A549 (cell line): ENCODE data around the gene ZNF804B. TPM values are rescaled to one million over a fixed set of nuclear protein-coding genes. Genes with fewer than 3 reads are reported as not detected.

Source experiments
- ATAC-seq, 2 experiments: fragments of 200-7000 bp in 1 of 2; fragments of >200 bp in 1 of 2; cut with Nextera tagmentation in 1 of 2; cut with Tn5 transposase in 1 of 2; 3 replicates each; pipeline versions ENCODE4 v1.8.0 to v1.9.1; 2018 to 2020; ENCODE audit warnings: mild to moderate bottlenecking in 1 of 2, moderate library complexity in 1 of 2
- CTCF ChIA-PET: fragments of 300-600 bp; sonication (Branson Sonifier 250); formaldehyde crosslinking; extraction: SDS; loops from one replicate; lab custom pipeline; 2021; ENCODE audit warnings: antibody characterized with exemption, inconsistent platforms; lab: Yijun Ruan, JAX
- POLR2A ChIA-PET: fragments of 350-600 bp; formaldehyde crosslinking; extraction: SDS; loops from one replicate; lab custom pipeline; 2021; ENCODE audit warnings: antibody characterized with exemption, inconsistent platforms; lab: Yijun Ruan, JAX
- DNase-seq, 2 experiments: peaks; one replicate each; pipeline versions ENCODE4 v3.0.0 to v3.0.0-alpha.2; 2011 to 2016; ENCODE audit warnings: low read depth in 1 of 2, low spot score in 1 of 2
- FAIRE-seq: peaks from 2 replicates; lab custom pipeline; 2011; peaks lifted over from hg19 to GRCh38; lab: Jason Lieb, UNC
- H3K27ac ChIP-seq, 2 experiments: fragments of >200 bp; sonication (Bioruptor Twin); formaldehyde crosslinking; 3 replicates each; pipeline ENCODE4 v1.5.1; 2016 to 2017
- H3K4me1 ChIP-seq: fragments of >200 bp; sonication (Bioruptor Twin); formaldehyde crosslinking; 3 replicates; pipeline ENCODE4 v1.6.1; 2016
- H3K4me2 ChIP-seq: fragments of >200 bp; sonication (Bioruptor Twin); formaldehyde crosslinking; 3 replicates; pipeline ENCODE4 v1.6.1; 2016
- H3K4me3 ChIP-seq: fragments of >200 bp; sonication (Bioruptor Twin); formaldehyde crosslinking; 3 replicates; pipeline ENCODE4 v1.5.1; 2016
- H3K9me3 ChIP-seq: fragments of >200 bp; sonication (Bioruptor Twin); formaldehyde crosslinking; 3 replicates; pipeline ENCODE4 v1.6.1; 2016
- BHLHE40 ChIP-seq: IDR thresholded peaks from 2 replicates; pipeline ENCODE4 v1.6.1; 2012; ENCODE audit warnings: low read depth, low read length, inconsistent platforms
- CBX2 ChIP-seq: fragments of 200-600 bp; sonication (generic); IDR thresholded peaks from 2 replicates; pipeline ENCODE4 v1.6.1; 2016; ENCODE audit warnings: low read depth, mild to moderate bottlenecking, borderline replicate concordance
- CEBPB ChIP-seq, 2 experiments: fragments of >200 bp in 1 of 2; sonication (Bioruptor Twin) in 1 of 2; formaldehyde crosslinking in 1 of 2; IDR thresholded peaks; 2 replicates each; pipeline ENCODE4 v1.6.1; 2012 to 2016
- CHD2 ChIP-seq: fragments of 150-350 bp; IDR thresholded peaks from 2 replicates; pipeline ENCODE4 v1.6.1; 2014; ENCODE audit warnings: low read length; ENCODE audit not compliant: partially characterized antibody
- CHD4 ChIP-seq: fragments of 200-600 bp; sonication (generic); IDR thresholded peaks from 2 replicates; pipeline ENCODE4 v1.6.1; 2016; ENCODE audit warnings: antibody characterized with exemption, mild to moderate bottlenecking, borderline replicate concordance
- E2F6 ChIP-seq: IDR thresholded peaks from 2 replicates; pipeline ENCODE4 v1.6.1; 2012; ENCODE audit warnings: low read depth, borderline replicate concordance
- EHF ChIP-seq: fragments of 250-450 bp; sonication (Bioruptor Pico); IDR thresholded peaks from 2 replicates; pipeline ENCODE4 v1.5.0; 2020; ENCODE audit warnings: mild to moderate bottlenecking
- EHMT2 ChIP-seq: fragments of 200-600 bp; sonication (generic); IDR thresholded peaks from 2 replicates; pipeline ENCODE4 v1.6.1; 2016; ENCODE audit warnings: antibody characterized with exemption, low read depth, mild to moderate bottlenecking, moderate library complexity
- ELK1 ChIP-seq: fragments of 150-350 bp; IDR thresholded peaks from 2 replicates; pipeline ENCODE4 v1.6.1; 2014; ENCODE audit warnings: low read depth, mild to moderate bottlenecking, low read length
- EP300 ChIP-seq, 2 experiments: fragments of >200 bp; sonication (Bioruptor Twin); formaldehyde crosslinking; IDR thresholded peaks; 2 replicates in 1 of 2; 3 replicates in 1 of 2; pipeline ENCODE4 v1.6.1; 2016 to 2017
- ESRRA ChIP-seq: fragments of 150-350 bp; IDR thresholded peaks from 2 replicates; pipeline ENCODE4 v1.6.1; 2014; ENCODE audit warnings: mild to moderate bottlenecking, low read length, borderline replicate concordance
- FOSB ChIP-seq: fragments of 250-450 bp; sonication (Bioruptor Pico); IDR thresholded peaks from 2 replicates; pipeline ENCODE4 v1.5.0; 2020; ENCODE audit warnings: mild to moderate bottlenecking, moderate library complexity
- GATA3 ChIP-seq: IDR thresholded peaks from 2 replicates; pipeline ENCODE4 v1.6.1; 2012; ENCODE audit warnings: borderline replicate concordance
- HOXB13 ChIP-seq: fragments of 250-450 bp; sonication (Bioruptor Pico); IDR thresholded peaks from 2 replicates; pipeline ENCODE4 v1.5.0; 2020; ENCODE audit warnings: low read depth, mild to moderate bottlenecking, moderate library complexity
- HOXB5 ChIP-seq: fragments of 250-450 bp; sonication (Bioruptor Pico); IDR thresholded peaks from 2 replicates; pipeline ENCODE4 v1.5.0; 2020; ENCODE audit warnings: mild to moderate bottlenecking, moderate library complexity
- JUNB ChIP-seq: fragments of >200 bp; sonication (Bioruptor Twin); formaldehyde crosslinking; IDR thresholded peaks from 2 replicates; pipeline ENCODE4 v1.6.1; 2016
- KDM1A ChIP-seq: fragments of 200-600 bp; sonication (generic); IDR thresholded peaks from 2 replicates; pipeline ENCODE4 v1.6.1; 2016; ENCODE audit warnings: low read depth, mild to moderate bottlenecking
- KDM5A ChIP-seq: fragments of 200-600 bp; sonication (generic); IDR thresholded peaks from 2 replicates; pipeline ENCODE4 v1.6.1; 2016; ENCODE audit warnings: antibody characterized with exemption, mild to moderate bottlenecking
- MAFK ChIP-seq: fragments of 450-650 bp; IDR thresholded peaks from 2 replicates; pipeline ENCODE4 v1.6.1; 2014; ENCODE audit not compliant: partially characterized antibody
- MAZ ChIP-seq: fragments of 150-350 bp; IDR thresholded peaks from 2 replicates; pipeline ENCODE4 v1.6.1; 2014; ENCODE audit warnings: antibody characterized with exemption, low read depth, low read length, borderline replicate concordance
- NFE2L2 ChIP-seq: fragments of 150-350 bp; conservative IDR thresholded peaks from 2 replicates; pipeline ENCODE4 v1.6.1; 2014; ENCODE audit warnings: low read length
- NPAS2 ChIP-seq: fragments of 250-450 bp; sonication (Bioruptor Pico); IDR thresholded peaks from 2 replicates; pipeline ENCODE4 v1.8.0; 2022; ENCODE audit warnings: mild to moderate bottlenecking, moderate library complexity, borderline replicate concordance
- NR3C1 ChIP-seq: fragments of >200 bp; sonication (Bioruptor Twin); formaldehyde crosslinking; IDR thresholded peaks from 3 replicates; pipeline ENCODE4 v1.6.1; 2017
- PHF8 ChIP-seq: fragments of 200-600 bp; sonication (generic); IDR thresholded peaks from 2 replicates; pipeline ENCODE4 v1.6.1; 2016; ENCODE audit warnings: low read depth, mild to moderate bottlenecking, antibody characterized with exemption, moderate library complexity, borderline replicate concordance
- RARB ChIP-seq: fragments of 250-450 bp; sonication (Bioruptor Pico); IDR thresholded peaks from 2 replicates; pipeline ENCODE4 v1.8.0; 2021; ENCODE audit warnings: mild to moderate bottlenecking, moderate library complexity
- RFX5 ChIP-seq: fragments of 450-650 bp; IDR thresholded peaks from 2 replicates; pipeline ENCODE4 v1.7.1; 2014; ENCODE audit warnings: antibody characterized with exemption, mild to moderate bottlenecking, moderate library complexity
- SREBF2 ChIP-seq: fragments of 450-650 bp; IDR thresholded peaks from 2 replicates; pipeline ENCODE4 v1.6.1; 2014; ENCODE audit warnings: mild to moderate bottlenecking, moderate library complexity
- TFCP2L1 ChIP-seq: fragments of 250-450 bp; sonication (Bioruptor Pico); IDR thresholded peaks from 2 replicates; pipeline ENCODE4 v1.5.0; 2021; ENCODE audit warnings: mild to moderate bottlenecking
- ZC3H11A ChIP-seq: fragments of 450-650 bp; IDR thresholded peaks from 2 replicates; pipeline ENCODE4 v1.6.1; 2014; ENCODE audit warnings: antibody characterized with exemption, mild to moderate bottlenecking
- ZFP36 ChIP-seq: fragments of 450-650 bp; IDR thresholded peaks from 2 replicates; pipeline ENCODE4 v1.6.1; 2014; ENCODE audit warnings: borderline replicate concordance; ENCODE audit not compliant: partially characterized antibody
- ZNF302 ChIP-seq: fragments of 250-450 bp; sonication (Bioruptor Pico); IDR thresholded peaks from 2 replicates; pipeline ENCODE4 v1.9.0; 2021; ENCODE audit warnings: inconsistent platforms, mild to moderate bottlenecking, moderate library complexity
- WGBS: methylation state at CpG from one replicate; pipeline ENCODE4 v1.1.6; 2017; ENCODE audit errors: missing lambda C conversion rate; 5-methylcytosine and 5-hydroxymethylcytosine counted together
- polyA plus RNA-seq, 4 experiments: library from polyadenylated mRNA; depleted of rRNA in 3 of 4; stranded (reverse); fragments of >200 nt; fragmentation: RNase III in 1 of 4; extraction: RNeasy Plus Mini Kit Qiagen cat#74134 plus additional on column Dnase treatment in 1 of 4; gene quantifications; 2 replicates in 3 of 4; 3 replicates in 1 of 4; pipeline ENCODE4 v1.2.3, GENCODE V29; 2011 to 2017
- TF ChIP-seq, protein P1 (sequence below): fragments of >200 bp; sonication (Bioruptor Twin); formaldehyde crosslinking; IDR thresholded peaks from 2 replicates; pipeline ENCODE4 v1.6.1; 2016
- TF ChIP-seq, protein P2 (sequence below): fragments of >200 bp; sonication (Bioruptor Twin); formaldehyde crosslinking; IDR thresholded peaks from 3 replicates; pipeline ENCODE4 v1.5.1; 2016

The ZNF804B gene
- polyA plus RNA-seq, 2 of the 4 experiments (the other 2 are of a cell fraction), result not detected

- no peak for ATAC-seq
- POLR2A ChIA-PET, result no interaction called here
- WGBS, result 6% methylated on average over 3 of the region's 3 CpGs
- no peak for TF ChIP-seq EHMT2
- no peak for TF ChIP-seq CBX2
- TF ChIP-seq PHF8, result no peak
- no peak for TF ChIP-seq EHF (CRISPR knock-in tag)
- TF ChIP-seq EP300 (IDR thresholded peaks at IDR 0.05), result no peak
- TF ChIP-seq, protein P1, sequence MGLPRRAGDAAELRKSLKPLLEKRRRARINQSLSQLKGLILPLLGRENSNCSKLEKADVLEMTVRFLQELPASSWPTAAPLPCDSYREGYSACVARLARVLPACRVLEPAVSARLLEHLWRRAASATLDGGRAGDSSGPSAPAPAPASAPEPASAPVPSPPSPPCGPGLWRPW, result no peak
- TF ChIP-seq ZC3H11A, result no peak
- no peak for TF ChIP-seq E2F6
- no peak for TF ChIP-seq ZNF302
- TF ChIP-seq SREBF2, result no peak
- no peak for TF ChIP-seq CEBPB (IDR thresholded peaks at IDR 0.05)
- no peak for TF ChIP-seq TFCP2L1 (CRISPR knock-in tag)
- no peak for TF ChIP-seq MAFK
- no peak for TF ChIP-seq BHLHE40
- no peak for TF ChIP-seq FOSB (CRISPR knock-in tag)
- no peak for TF ChIP-seq KDM1A
- no peak for TF ChIP-seq KDM5A
- no peak for TF ChIP-seq CHD2
- TF ChIP-seq ZFP36, result no peak
- TF ChIP-seq, protein P2, sequence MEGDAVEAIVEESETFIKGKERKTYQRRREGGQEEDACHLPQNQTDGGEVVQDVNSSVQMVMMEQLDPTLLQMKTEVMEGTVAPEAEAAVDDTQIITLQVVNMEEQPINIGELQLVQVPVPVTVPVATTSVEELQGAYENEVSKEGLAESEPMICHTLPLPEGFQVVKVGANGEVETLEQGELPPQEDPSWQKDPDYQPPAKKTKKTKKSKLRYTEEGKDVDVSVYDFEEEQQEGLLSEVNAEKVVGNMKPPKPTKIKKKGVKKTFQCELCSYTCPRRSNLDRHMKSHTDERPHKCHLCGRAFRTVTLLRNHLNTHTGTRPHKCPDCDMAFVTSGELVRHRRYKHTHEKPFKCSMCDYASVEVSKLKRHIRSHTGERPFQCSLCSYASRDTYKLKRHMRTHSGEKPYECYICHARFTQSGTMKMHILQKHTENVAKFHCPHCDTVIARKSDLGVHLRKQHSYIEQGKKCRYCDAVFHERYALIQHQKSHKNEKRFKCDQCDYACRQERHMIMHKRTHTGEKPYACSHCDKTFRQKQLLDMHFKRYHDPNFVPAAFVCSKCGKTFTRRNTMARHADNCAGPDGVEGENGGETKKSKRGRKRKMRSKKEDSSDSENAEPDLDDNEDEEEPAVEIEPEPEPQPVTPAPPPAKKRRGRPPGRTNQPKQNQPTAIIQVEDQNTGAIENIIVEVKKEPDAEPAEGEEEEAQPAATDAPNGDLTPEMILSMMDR, result no peak
- TF ChIP-seq, all 56 proteins: peak for 0
- H3K27ac ChIP-seq, result no peak overlapping the region
- 0 out of 3 replicates have a peak, but pooled peaks cover 3% of the 10 kb centered on the region for H3K9me3 ChIP-seq
- H3K4me1 ChIP-seq, result no peaks in the 10 kb centered on the region
- H3K4me2 ChIP-seq, result no peak overlapping the region
- CTCF ChIA-PET, result no interaction called here
- no peak for FAIRE-seq
- no peak overlapping the region for H3K4me3 ChIP-seq
- DNase-seq, result no peak
These were observed 487.7 kb downstream of the ZNF804B start for GRCh38 chr7:89247207-89247606.

- FAIRE-seq (no peak), DNase-seq (no peak), ATAC-seq (no peak)
- Histone ChIP-seq H3K4me1 (no peaks in the 10 kb centered on the region), H3K4me2 (no peak overlapping the region)
- WGBS, result 0% methylated on average over 2 of the region's 2 CpGs
- TF ChIP-seq HOXB13 (CRISPR knock-in tag) (no peak), NFE2L2 (no peak), HOXB5 (CRISPR knock-in tag) (no peak), JUNB (no peak), ESRRA (no peak), RARB (CRISPR knock-in tag) (no peak), GATA3 (no peak), EHMT2 (no peak), KDM5A (no peak), NR3C1 (no peak), MAZ (no peak), ELK1 (no peak), E2F6 (no peak), CHD4 (no peak), SREBF2 (no peak), ZC3H11A (no peak), NPAS2 (CRISPR knock-in tag) (no peak), RFX5 (no peak), EP300 (IDR thresholded peaks at IDR 0.05) (no peak)
- TF ChIP-seq, all 56 proteins: peak for 0
- H3K9me3 ChIP-seq, result no peaks in the 10 kb centered on the region
- ChIA-PET POLR2A (no interaction called here), CTCF (no interaction called here)
- no peak overlapping the region for H3K4me3 ChIP-seq
- H3K27ac ChIP-seq, result no peak overlapping the region
These were observed 499.6 kb downstream of the ZNF804B start for GRCh38 chr7:89259085-89259484.
